ENCODE data around the gene MPC1L. TPM values are rescaled to one million over a fixed set of nuclear protein-coding genes. Genes with fewer than 3 reads are reported as not detected.

MPC1L gene
- total and polyA plus RNA-seq, 9 of the 15 experiments (the other 6 are each of a cell fraction or from before 2014, with no cell fraction given) = not detected

DNA sequence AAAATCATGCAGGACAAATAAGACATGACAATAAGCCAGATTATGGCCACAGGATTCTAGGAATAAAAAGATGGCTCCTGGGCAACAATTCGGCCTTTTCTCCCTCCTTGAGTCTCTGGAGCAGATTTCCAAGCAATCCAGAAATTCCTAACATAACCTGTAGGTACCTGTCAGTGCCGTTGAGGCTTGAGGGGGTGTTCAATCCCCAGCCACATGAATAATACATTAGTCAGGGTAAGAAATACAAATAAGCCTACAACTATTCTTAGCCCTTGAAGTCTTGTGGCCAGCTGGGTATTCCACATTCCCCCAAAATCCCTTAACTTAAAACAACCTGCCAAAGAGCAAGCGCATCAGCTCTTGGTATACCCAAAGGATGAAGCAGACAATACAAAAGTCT, 14.5 kb downstream of the MPC1L start (continued):
- TF ChIP-seq, protein P1, sequence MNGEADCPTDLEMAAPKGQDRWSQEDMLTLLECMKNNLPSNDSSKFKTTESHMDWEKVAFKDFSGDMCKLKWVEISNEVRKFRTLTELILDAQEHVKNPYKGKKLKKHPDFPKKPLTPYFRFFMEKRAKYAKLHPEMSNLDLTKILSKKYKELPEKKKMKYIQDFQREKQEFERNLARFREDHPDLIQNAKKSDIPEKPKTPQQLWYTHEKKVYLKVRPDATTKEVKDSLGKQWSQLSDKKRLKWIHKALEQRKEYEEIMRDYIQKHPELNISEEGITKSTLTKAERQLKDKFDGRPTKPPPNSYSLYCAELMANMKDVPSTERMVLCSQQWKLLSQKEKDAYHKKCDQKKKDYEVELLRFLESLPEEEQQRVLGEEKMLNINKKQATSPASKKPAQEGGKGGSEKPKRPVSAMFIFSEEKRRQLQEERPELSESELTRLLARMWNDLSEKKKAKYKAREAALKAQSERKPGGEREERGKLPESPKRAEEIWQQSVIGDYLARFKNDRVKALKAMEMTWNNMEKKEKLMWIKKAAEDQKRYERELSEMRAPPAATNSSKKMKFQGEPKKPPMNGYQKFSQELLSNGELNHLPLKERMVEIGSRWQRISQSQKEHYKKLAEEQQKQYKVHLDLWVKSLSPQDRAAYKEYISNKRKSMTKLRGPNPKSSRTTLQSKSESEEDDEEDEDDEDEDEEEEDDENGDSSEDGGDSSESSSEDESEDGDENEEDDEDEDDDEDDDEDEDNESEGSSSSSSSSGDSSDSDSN (IDR thresholded peaks at IDR 0.05; ENCODE audit: borderline replicate concordance in 1 of 2, low read depth in 2 of 2, low read length in 2 of 2) = no peak
- TF ChIP-seq RBM22 (IDR thresholded peaks at IDR 0.05; ENCODE audit: low read depth, low read length, poor library complexity, severe bottlenecking) (no peak), RFX1 (IDR thresholded peaks at IDR 0.05) (no peak), MEF2D (tag; conservative IDR thresholded peaks at IDR 0.05; ENCODE audit: low read depth) (no peak), SPI1 (IDR thresholded peaks at IDR 0.05; ENCODE audit: borderline replicate concordance, low read depth, low read length) (no peak)
- TF ChIP-seq, protein P2, sequence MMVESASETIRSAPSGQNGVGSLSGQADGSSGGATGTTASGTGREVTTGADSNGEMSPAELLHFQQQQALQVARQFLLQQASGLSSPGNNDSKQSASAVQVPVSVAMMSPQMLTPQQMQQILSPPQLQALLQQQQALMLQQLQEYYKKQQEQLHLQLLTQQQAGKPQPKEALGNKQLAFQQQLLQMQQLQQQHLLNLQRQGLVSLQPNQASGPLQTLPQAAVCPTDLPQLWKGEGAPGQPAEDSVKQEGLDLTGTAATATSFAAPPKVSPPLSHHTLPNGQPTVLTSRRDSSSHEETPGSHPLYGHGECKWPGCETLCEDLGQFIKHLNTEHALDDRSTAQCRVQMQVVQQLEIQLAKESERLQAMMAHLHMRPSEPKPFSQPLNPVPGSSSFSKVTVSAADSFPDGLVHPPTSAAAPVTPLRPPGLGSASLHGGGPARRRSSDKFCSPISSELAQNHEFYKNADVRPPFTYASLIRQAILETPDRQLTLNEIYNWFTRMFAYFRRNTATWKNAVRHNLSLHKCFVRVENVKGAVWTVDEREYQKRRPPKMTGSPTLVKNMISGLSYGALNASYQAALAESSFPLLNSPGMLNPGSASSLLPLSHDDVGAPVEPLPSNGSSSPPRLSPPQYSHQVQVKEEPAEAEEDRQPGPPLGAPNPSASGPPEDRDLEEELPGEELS (CRISPR knock-in tag; IDR thresholded peaks at IDR 0.05; ENCODE audit: borderline replicate concordance) = no peak
